ENCODE results near the gene EIF4ENIF1. TPM values are rescaled to one million over a fixed set of nuclear protein-coding genes. Genes with fewer than 3 reads are reported as not detected.

The EIF4ENIF1 gene
- total RNA-seq, 1 experiment from 2014 or later, result 36.3 TPM

DNA sequence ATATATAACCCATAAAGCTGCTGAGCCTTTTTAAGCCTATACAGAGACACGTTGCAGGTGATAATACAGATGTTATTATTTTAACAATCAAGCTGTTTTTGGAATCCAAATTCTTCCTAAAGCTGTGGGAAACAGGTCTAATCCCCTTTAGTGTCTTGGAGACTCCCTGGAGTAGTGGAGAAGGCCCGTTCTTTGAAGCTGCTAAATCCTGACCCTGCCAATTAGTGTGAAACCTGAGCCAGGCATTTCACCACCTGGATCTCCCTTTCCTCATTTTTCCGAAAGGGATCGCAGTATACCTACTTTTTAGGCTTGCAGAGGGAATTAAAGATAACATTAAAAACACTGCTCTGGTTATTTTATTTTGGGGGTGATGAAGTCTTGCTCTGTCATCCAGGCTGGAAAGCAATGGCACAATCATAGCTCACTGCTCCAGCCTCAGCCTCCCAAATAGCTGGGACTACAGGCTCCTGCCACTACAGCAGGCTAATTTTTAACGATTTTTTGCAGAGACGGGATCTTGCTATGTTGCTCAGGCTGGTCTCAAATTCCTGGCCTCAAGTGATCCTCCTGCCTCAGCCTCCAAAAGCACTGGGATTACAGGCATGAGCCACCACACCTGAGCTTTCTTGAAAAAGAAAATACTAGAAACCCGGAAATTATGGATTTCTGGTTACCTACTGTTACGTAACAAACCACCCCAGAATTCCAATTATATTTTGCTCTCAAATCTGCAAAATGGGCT is 1.7 kb upstream of the EIF4ENIF1 start:
- Histone ChIP-seq H3K9ac (ENCODE audit: extremely low read depth, insufficient read length, low read length) (no peak overlapping the region), H4K20me1 (ENCODE audit: control insufficient read depth, insufficient read depth, insufficient read length) (no peaks in the 10 kb centered on the region), H2BK12ac (ENCODE audit: insufficient read length, low read depth, low read length) (no peak overlapping the region), H2BK120ac (ENCODE audit: low read depth, low read length, poor library complexity, severe bottlenecking) (no peak overlapping the region), H3K23me2 (ENCODE audit: insufficient read length, low read depth, low read length, poor library complexity, severe bottlenecking) (peaks cover 12% of the 10 kb centered on the region), H3K4ac (ENCODE audit: low read depth, low read length) (no peak overlapping the region), H3K27ac (ENCODE audit: insufficient read length, low read depth, low read length) (no peak overlapping the region), H3K4me1 (ENCODE audit: insufficient read depth, low read length) (no peaks in the 10 kb centered on the region; the same call in 1 of the 2 replicates), H2BK15ac (ENCODE audit: low read depth, low read length) (no peak overlapping the region), H3K79me1 (ENCODE audit: insufficient read depth, low read depth, low read length, poor library complexity, severe bottlenecking) (no peaks in the 10 kb centered on the region), H3K23ac (ENCODE audit: insufficient read length, low read depth, low read length) (no peak overlapping the region), H3K79me2 (ENCODE audit: insufficient read depth, low read length) (no peaks in the 10 kb centered on the region), H3K56ac (ENCODE audit: insufficient read length, low read depth, low read length) (no peak overlapping the region), H4K5ac (ENCODE audit: insufficient read length, low read depth, low read length) (no peak overlapping the region), H3K14ac (ENCODE audit: insufficient read depth, low read length) (no peak overlapping the region), H2BK20ac (ENCODE audit: low read depth, low read length, poor library complexity, severe bottlenecking) (no peak overlapping the region), H3K18ac (ENCODE audit: insufficient read length, low read depth, low read length) (no peak overlapping the region), H2AFZ (ENCODE audit: low read length) (no peak overlapping the region), H3K9me3 (ENCODE audit: control insufficient read depth, low read depth, low read length) (no peaks in the 10 kb centered on the region), H3K27me3 (ENCODE audit: insufficient read depth, low read length) (no peaks in the 10 kb centered on the region), H2AK5ac (ENCODE audit: insufficient read length, low read length) (no peak overlapping the region), H4K91ac (ENCODE audit: insufficient read length, low read depth, low read length) (no peak overlapping the region), H4K8ac (replicated peaks; ENCODE audit: insufficient read length, low read depth, low read length) (no peak overlapping the region), H3T11ph (ENCODE audit: low read length) (no peak overlapping the region), H3K4me2 (ENCODE audit: insufficient read depth, insufficient read length, low read length) (no peak overlapping the region), H2BK5ac (ENCODE audit: insufficient read length, low read length) (no peak overlapping the region)
- Mint-ChIP-seq H3K9me3 (no peaks in the 10 kb centered on the region), H3K4me3 (peak overlapping the region; percentile 92 to 97), H3K4me1 (peaks cover 34 to 41% of the 10 kb centered on the region in 2 experiments), H3K27me3 (ENCODE audit: low read depth) (peaks cover 7% of the 10 kb centered on the region), H3K36me3 (ENCODE audit: insufficient read depth in 1 of 3, low read depth in 3 of 3) (peaks cover 5 to 24% (median 17%) of the 10 kb centered on the region in 3 experiments; a peak in 6 of 7 replicates), H3K27ac (peak overlapping the region in 1 of 3 experiments; percentile 91; a peak in 3 of 7 replicates)
- WGBS (ENCODE audit: extremely low coverage, insufficient read length, low lambda C conversion rate), result no CpG with 5 or more reads among the region's 8 CpGs
- TF ChIP-seq, protein P1, sequence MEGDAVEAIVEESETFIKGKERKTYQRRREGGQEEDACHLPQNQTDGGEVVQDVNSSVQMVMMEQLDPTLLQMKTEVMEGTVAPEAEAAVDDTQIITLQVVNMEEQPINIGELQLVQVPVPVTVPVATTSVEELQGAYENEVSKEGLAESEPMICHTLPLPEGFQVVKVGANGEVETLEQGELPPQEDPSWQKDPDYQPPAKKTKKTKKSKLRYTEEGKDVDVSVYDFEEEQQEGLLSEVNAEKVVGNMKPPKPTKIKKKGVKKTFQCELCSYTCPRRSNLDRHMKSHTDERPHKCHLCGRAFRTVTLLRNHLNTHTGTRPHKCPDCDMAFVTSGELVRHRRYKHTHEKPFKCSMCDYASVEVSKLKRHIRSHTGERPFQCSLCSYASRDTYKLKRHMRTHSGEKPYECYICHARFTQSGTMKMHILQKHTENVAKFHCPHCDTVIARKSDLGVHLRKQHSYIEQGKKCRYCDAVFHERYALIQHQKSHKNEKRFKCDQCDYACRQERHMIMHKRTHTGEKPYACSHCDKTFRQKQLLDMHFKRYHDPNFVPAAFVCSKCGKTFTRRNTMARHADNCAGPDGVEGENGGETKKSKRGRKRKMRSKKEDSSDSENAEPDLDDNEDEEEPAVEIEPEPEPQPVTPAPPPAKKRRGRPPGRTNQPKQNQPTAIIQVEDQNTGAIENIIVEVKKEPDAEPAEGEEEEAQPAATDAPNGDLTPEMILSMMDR (conservative IDR thresholded peaks at IDR 0.05), result 0 out of 3 replicates have a peak, but pooled peaks have one; percentile 13
- DNase-seq, result peak; percentile 31

Measured in H9 (cell line).